HepG2 (cell line): ENCODE results near the gene QSOX1. TPM values are rescaled to one million over a fixed set of nuclear protein-coding genes. Genes with fewer than 3 reads are reported as not detected.
A peak's percentile ranks its signal among the peaks of the same experiment; 100 is the strongest.

Experiments
- ARHGAP35 ChIP-seq: sonication (generic); formaldehyde crosslinking; IDR thresholded peaks from 2 replicates; pipeline ENCODE4 v1.9.0; 2022; ENCODE audit warnings: mild to moderate bottlenecking, inconsistent platforms, moderate library complexity, missing genetic modification reagents, borderline replicate concordance
- ATF7-NPFF ChIP-seq: sonication (generic); formaldehyde crosslinking; IDR thresholded peaks from 2 replicates; pipeline ENCODE4 v1.8.1; 2023; ENCODE audit warnings: mild to moderate bottlenecking, low read depth, missing genetic modification reagents, moderate library complexity
- FOXO1 ChIP-seq: sonication (generic); formaldehyde crosslinking; IDR thresholded peaks from 2 replicates; pipeline ENCODE4 v1.4.0; 2020; ENCODE audit warnings: missing genetic modification reagents
- GFI1 ChIP-seq: sonication (generic); formaldehyde crosslinking; IDR thresholded peaks from 2 replicates; pipeline ENCODE4 v1.5.0; 2020; ENCODE audit warnings: missing genetic modification reagents, mild to moderate bottlenecking, borderline replicate concordance
- HNRNPK ChIP-seq: fragments of 200-400 bp; formaldehyde crosslinking; IDR thresholded peaks from 2 replicates; pipeline ENCODE4 v1.6.1; 2018; ENCODE audit warnings: low read length, low read depth, moderate library complexity, mild to moderate bottlenecking; ENCODE audit not compliant: poor library complexity, severe bottlenecking
- SMAD9 ChIP-seq: sonication (generic); formaldehyde crosslinking; IDR thresholded peaks from 2 replicates; pipeline ENCODE4 v1.5.1; 2020; ENCODE audit warnings: mild to moderate bottlenecking, missing genetic modification reagents
- polyA plus RNA-seq, 8 experiments: library from polyadenylated mRNA; depleted of rRNA in 3 of 8; stranded (reverse) in 7 of 8; unstranded in 1 of 8; fragments of >200 nt; fragmentation: Illumina TruSeq in 4 of 8; extraction: Trizol in 4 of 8; gene quantifications; 2 replicates each; pipeline versions ENCODE4 v1.2.1 to v1.2.3, GENCODE V29; 2011 to 2016; ENCODE audit warnings: low read depth in 4 of 8, missing spikeins in 1 of 8, mixed read lengths in 1 of 8; ENCODE audit not compliant: insufficient read depth in 1 of 8
- total RNA-seq, 5 experiments: library from RNA; depleted of rRNA; stranded (reverse); fragments of >200 nt; fragmentation: Illumina TruSeq; extraction: Trizol; gene quantifications; 2 replicates each; pipeline ENCODE4 v1.2.3, GENCODE V29; 2016; ENCODE audit warnings: low read depth in 1 of 5
- TF ChIP-seq, protein P1 (sequence below): sonication (generic); formaldehyde crosslinking; IDR thresholded peaks from 2 replicates; pipeline ENCODE4 v1.5.1; 2020; ENCODE audit warnings: missing genetic modification reagents, mild to moderate bottlenecking, borderline replicate concordance
- TF ChIP-seq, protein P2 (sequence below): sonication (generic); formaldehyde crosslinking; IDR thresholded peaks from 2 replicates; pipeline ENCODE4 v1.5.1; 2020; ENCODE audit warnings: mild to moderate bottlenecking, missing genetic modification reagents, moderate library complexity
- TF ChIP-seq, protein P3 (sequence below): sonication (generic); formaldehyde crosslinking; IDR thresholded peaks from 2 replicates; pipeline ENCODE4 v1.4.0; 2020; ENCODE audit warnings: missing genetic modification reagents

The QSOX1 gene
- total and polyA plus RNA-seq, 2 of the 13 experiments (the other 11 are each of a cell fraction or from before 2014, with no cell fraction given) = 6.8 to 40.2 TPM

DNA sequence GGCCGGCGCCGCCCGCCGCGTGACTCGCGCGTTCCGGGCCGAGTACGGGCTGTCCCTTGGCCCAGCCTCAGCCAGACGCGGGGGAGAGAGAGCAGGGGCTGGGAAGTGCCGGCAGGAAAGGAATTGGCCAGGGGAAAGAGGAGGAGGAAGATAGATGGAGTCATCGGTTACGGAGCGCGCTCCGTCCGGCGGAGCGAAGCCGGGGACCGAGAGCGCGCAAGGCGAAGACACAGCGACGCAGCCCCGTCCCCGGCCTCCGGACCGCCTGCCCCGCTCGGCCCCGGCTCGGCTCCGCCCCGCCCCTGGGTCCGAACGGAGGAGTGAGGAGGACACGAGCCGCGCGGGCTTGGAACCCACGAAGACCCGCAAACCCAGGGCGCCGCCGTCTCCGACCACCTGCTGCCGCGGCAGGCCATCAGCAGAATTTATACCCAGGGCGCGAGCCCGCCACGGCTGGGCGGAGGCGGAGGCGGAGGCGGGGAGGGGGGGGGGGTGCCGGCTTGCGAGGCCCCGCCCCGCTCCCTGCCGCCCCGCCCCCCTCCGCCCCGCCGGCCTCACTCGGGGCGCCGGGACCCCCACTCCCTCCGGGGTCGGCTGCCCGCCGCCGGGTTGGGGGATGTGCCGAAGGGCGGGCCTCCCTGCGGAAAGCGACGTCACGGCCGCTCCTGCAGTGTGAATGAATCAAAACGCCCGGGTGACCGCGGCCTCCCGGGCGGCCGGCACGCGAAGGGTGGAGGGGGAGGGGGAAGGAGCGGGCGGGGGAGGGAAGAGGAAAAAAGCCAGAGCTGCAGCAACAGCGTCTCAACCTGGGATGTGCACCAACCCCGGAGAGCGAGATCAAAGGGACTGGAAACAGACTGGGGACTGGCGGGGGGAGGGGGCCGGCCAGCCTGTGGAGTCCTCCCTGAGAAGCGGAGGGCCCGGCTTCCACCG lies 75.1 kb downstream of the QSOX1 start, which contains the start of gene LHX4 (continued):
- TF ChIP-seq ARHGAP35 (CRISPR knock-in tag) = no peak
- TF ChIP-seq, protein P1, sequence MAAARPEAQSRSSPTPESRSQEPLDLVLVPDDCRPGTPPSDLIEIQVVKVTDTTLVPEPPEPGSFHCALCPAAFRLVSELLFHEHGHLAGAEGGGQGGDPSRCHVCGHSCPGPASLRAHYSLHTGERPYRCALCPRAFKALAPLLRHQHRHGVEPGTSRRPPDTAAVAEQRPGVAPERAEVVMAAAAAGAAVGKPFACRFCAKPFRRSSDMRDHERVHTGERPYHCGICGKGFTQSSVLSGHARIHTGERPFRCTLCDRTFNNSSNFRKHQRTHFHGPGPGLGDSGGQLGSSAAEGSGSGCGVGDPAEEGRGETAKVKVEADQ (CRISPR knock-in tag) = no peak
- TF ChIP-seq SMAD9 (CRISPR knock-in tag) = no peak
- TF ChIP-seq, protein P2, sequence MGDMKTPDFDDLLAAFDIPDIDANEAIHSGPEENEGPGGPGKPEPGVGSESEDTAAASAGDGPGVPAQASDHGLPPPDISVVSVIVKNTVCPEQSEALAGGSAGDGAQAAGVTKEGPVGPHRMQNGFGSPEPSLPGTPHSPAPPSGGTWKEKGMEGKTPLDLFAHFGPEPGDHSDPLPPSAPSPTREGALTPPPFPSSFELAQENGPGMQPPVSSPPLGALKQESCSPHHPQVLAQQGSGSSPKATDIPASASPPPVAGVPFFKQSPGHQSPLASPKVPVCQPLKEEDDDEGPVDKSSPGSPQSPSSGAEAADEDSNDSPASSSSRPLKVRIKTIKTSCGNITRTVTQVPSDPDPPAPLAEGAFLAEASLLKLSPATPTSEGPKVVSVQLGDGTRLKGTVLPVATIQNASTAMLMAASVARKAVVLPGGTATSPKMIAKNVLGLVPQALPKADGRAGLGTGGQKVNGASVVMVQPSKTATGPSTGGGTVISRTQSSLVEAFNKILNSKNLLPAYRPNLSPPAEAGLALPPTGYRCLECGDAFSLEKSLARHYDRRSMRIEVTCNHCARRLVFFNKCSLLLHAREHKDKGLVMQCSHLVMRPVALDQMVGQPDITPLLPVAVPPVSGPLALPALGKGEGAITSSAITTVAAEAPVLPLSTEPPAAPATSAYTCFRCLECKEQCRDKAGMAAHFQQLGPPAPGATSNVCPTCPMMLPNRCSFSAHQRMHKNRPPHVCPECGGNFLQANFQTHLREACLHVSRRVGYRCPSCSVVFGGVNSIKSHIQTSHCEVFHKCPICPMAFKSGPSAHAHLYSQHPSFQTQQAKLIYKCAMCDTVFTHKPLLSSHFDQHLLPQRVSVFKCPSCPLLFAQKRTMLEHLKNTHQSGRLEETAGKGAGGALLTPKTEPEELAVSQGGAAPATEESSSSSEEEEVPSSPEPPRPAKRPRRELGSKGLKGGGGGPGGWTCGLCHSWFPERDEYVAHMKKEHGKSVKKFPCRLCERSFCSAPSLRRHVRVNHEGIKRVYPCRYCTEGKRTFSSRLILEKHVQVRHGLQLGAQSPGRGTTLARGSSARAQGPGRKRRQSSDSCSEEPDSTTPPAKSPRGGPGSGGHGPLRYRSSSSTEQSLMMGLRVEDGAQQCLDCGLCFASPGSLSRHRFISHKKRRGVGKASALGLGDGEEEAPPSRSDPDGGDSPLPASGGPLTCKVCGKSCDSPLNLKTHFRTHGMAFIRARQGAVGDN (CRISPR knock-in tag) = peak; percentile 15; the same call in 1 of the 2 replicates
- no peak for TF ChIP-seq HNRNPK
- 0 out of 2 replicates have a peak, but pooled peaks have one; percentile 24 for TF ChIP-seq ATF7-NPFF (CRISPR knock-in tag)
- TF ChIP-seq FOXO1 (CRISPR knock-in tag) = no peak
- no peak for TF ChIP-seq GFI1 (CRISPR knock-in tag)
- TF ChIP-seq, protein P3, sequence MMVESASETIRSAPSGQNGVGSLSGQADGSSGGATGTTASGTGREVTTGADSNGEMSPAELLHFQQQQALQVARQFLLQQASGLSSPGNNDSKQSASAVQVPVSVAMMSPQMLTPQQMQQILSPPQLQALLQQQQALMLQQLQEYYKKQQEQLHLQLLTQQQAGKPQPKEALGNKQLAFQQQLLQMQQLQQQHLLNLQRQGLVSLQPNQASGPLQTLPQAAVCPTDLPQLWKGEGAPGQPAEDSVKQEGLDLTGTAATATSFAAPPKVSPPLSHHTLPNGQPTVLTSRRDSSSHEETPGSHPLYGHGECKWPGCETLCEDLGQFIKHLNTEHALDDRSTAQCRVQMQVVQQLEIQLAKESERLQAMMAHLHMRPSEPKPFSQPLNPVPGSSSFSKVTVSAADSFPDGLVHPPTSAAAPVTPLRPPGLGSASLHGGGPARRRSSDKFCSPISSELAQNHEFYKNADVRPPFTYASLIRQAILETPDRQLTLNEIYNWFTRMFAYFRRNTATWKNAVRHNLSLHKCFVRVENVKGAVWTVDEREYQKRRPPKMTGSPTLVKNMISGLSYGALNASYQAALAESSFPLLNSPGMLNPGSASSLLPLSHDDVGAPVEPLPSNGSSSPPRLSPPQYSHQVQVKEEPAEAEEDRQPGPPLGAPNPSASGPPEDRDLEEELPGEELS = no peak
